Endothelial cell of umbilical vein (primary cell): ENCODE measurements around the gene C1orf35. TPM values are rescaled to one million over a fixed set of nuclear protein-coding genes. Genes with fewer than 3 reads are reported as not detected.
A peak's percentile ranks its signal among the peaks of the same experiment; 100 is the strongest.

Experiments used
- BruUV-seq: library from RNA; stranded (reverse); fragments of 400-500 nt; replicated peaks from 2 replicates; lab custom pipeline; 2021; lab: Mats Ljungman, UMichigan
- CTCF ChIA-PET: fragments of 300-600, 350-600 bp; sonication (Branson Sonifier 250); formaldehyde crosslinking; loops from one replicate; lab custom pipeline; 2021; ENCODE audit warnings: antibody characterized with exemption, inconsistent platforms; lab: Charles Lee
- POLR2A ChIA-PET: fragments of 300-600, 350-600 bp; sonication (Branson Sonifier 250); formaldehyde crosslinking; loops from one replicate; lab custom pipeline; 2021; ENCODE audit warnings: antibody characterized with exemption, inconsistent platforms; lab: Charles Lee
- DNase-seq: peaks from one replicate; pipeline ENCODE4 v3.0.0-alpha.2; 2011; ENCODE audit warnings: low read depth, low spot score
- FAIRE-seq: peaks from 2 replicates; lab custom pipeline; 2011; peaks lifted over from hg19 to GRCh38; lab: Jason Lieb, UNC
- H2AFZ ChIP-seq: 2 replicates; pipeline ENCODE4 v1.6.0; 2012; ENCODE audit warnings: low read depth, low read length, control low read depth, inconsistent platforms
- H3K27ac ChIP-seq: 2 replicates; pipeline ENCODE4 v1.5.1; 2011; ENCODE audit warnings: low read depth, mild to moderate bottlenecking, control low read depth, low read length, moderate library complexity; ENCODE audit not compliant: insufficient read depth
- H3K27me3 ChIP-seq, 2 experiments: 2 replicates each; pipeline versions ENCODE4 v1.6.0 to v1.6.1; 2011; ENCODE audit warnings: low read length in 2 of 2, mixed read lengths in 1 of 2; ENCODE audit not compliant: control insufficient read depth in 2 of 2, insufficient read depth in 2 of 2
- H3K36me3 ChIP-seq, 2 experiments: 2 replicates in 1 of 2; 3 replicates in 1 of 2; pipeline ENCODE4 v1.5.1; 2011; ENCODE audit warnings: low read length in 2 of 2, mild to moderate bottlenecking in 1 of 2, moderate library complexity in 1 of 2; ENCODE audit not compliant: control insufficient read depth in 2 of 2, insufficient read depth in 2 of 2; ENCODE audit errors: extremely low read depth in 1 of 2
- H3K4me1 ChIP-seq: 3 replicates; pipeline ENCODE4 v1.5.1; 2011; ENCODE audit warnings: mild to moderate bottlenecking, low read length; ENCODE audit not compliant: control insufficient read depth, insufficient read depth; ENCODE audit errors: extremely low read depth
- H3K4me2 ChIP-seq: 2 replicates; pipeline ENCODE4 v1.6.1; 2011; ENCODE audit warnings: low read length, control low read depth, mixed read lengths; ENCODE audit not compliant: insufficient read depth
- H3K4me3 ChIP-seq, 3 experiments: fragments of 200-600 bp in 1 of 3; sonication (generic), shearing (Covaris generic) in 1 of 3; replicated peaks in 1 of 3; 2 replicates each; pipeline ENCODE4 v1.5.1; 2011 to 2016; ENCODE audit warnings: control low read depth in 3 of 3, low read length in 3 of 3, mild to moderate bottlenecking in 2 of 3, inconsistent platforms in 1 of 3, low read depth in 1 of 3, moderate library complexity in 1 of 3; ENCODE audit not compliant: insufficient read depth in 1 of 3
- H3K79me2 ChIP-seq: 2 replicates; pipeline ENCODE4 v1.6.0; 2012; ENCODE audit warnings: low read length, inconsistent platforms; ENCODE audit not compliant: control insufficient read depth, insufficient read depth
- H3K9ac ChIP-seq: replicated peaks from 2 replicates; pipeline ENCODE3; 2011; ENCODE audit warnings: low read length, control low read depth; ENCODE audit not compliant: insufficient read depth; ENCODE audit errors: extremely low read depth
- H3K9me1 ChIP-seq: replicated peaks from 3 replicates; pipeline ENCODE4 v1.6.0; 2011; ENCODE audit warnings: mild to moderate bottlenecking, low read length; ENCODE audit not compliant: control insufficient read depth, insufficient read depth; ENCODE audit errors: extremely low read depth
- H3K9me3 ChIP-seq: replicated peaks from 2 replicates; pipeline ENCODE4 v1.5.1; 2012; ENCODE audit warnings: low read length, inconsistent platforms; ENCODE audit not compliant: control insufficient read depth, insufficient read depth
- H4K20me1 ChIP-seq: replicated peaks from 2 replicates; pipeline ENCODE3; 2011; ENCODE audit warnings: mild to moderate bottlenecking, low read length; ENCODE audit not compliant: control insufficient read depth, insufficient read depth; ENCODE audit errors: extremely low read depth
- CTCF ChIP-seq, 2 donors: IDR thresholded peaks; 1 replicate in 1 of 2; 2 replicates in 1 of 2; pipeline ENCODE4 v1.5.1; 2011; ENCODE audit warnings: low read length in 2 of 2, mild to moderate bottlenecking in 2 of 2, moderate library complexity in 2 of 2, control low read depth in 1 of 2, inconsistent platforms in 1 of 2, low read depth in 1 of 2; ENCODE audit not compliant: insufficient read depth in 1 of 2; ENCODE audit errors: extremely low read depth in 1 of 2
- EZH2 ChIP-seq: IDR thresholded peaks from 2 replicates; pipeline ENCODE4 v1.6.1; 2012; ENCODE audit warnings: borderline replicate concordance, low read depth, mild to moderate bottlenecking, moderate library complexity, low read length, inconsistent platforms; ENCODE audit not compliant: severe bottlenecking
- FOS ChIP-seq: IDR thresholded peaks from 2 replicates; pipeline ENCODE4 v1.6.1; 2011; ENCODE audit warnings: mild to moderate bottlenecking, low read length, moderate library complexity, borderline replicate concordance; ENCODE audit not compliant: insufficient read depth
- MAX ChIP-seq: IDR thresholded peaks from 2 replicates; pipeline ENCODE4 v1.6.1; 2011; ENCODE audit not compliant: insufficient read depth, insufficient read length
- POLR2AphosphoS5 ChIP-seq: IDR thresholded peaks from 2 replicates; pipeline ENCODE4 v1.6.1; 2012; ENCODE audit warnings: low read depth, mild to moderate bottlenecking, control low read depth, low read length, moderate library complexity; ENCODE audit not compliant: insufficient read depth
- dilution Hi-C: fragments of 300-500 bp; cut with MboI; formaldehyde crosslinking; loops from one replicate; pipeline ENCODE4 v1.15.0; 2019; ENCODE audit warnings: low sequenced_read_pairs; ENCODE audit not compliant: extremely low pct_ligation_motif_present
- intact Hi-C: fragments of 100-400 bp; cut with micrococcal nuclease; formaldehyde crosslinking; loops from one replicate; pipeline ENCODE4 v1.10.0; 2022
- polyA plus RNA-seq, 4 experiments: library from polyadenylated mRNA; depleted of rRNA in 3 of 4; stranded (reverse) in 3 of 4; unstranded in 1 of 4; fragments of >200 nt; gene quantifications; 2 replicates each; pipeline versions ENCODE4 v1.2.1 to v1.2.3, GENCODE V29; 2011 to 2012; ENCODE audit warnings: missing spikeins in 1 of 4
- total RNA-seq: library from RNA; stranded (reverse); gene quantifications from 2 replicates; pipeline ENCODE4 v1.2.3, GENCODE V29; 2021

The C1orf35 gene
- total and polyA plus RNA-seq, 2 donors (not counting 3 experiments of a cell fraction or from before 2014, with no cell fraction given): 19.9 to 21.7 TPM

GRCh38 chr1:228097333-228098081 is 5.6 kb downstream of the C1orf35 start:
- peaks cover 5% of the 10 kb centered on the region for H3K4me1 ChIP-seq
- no peaks in the 10 kb centered on the region for H3K9me1 ChIP-seq
- DNase-seq: no peak
- peaks cover 4% of the 10 kb centered on the region for H3K9me3 ChIP-seq
- no peak overlapping the region for H2AFZ ChIP-seq
- BruUV-seq: no TSS peak
- no peak overlapping the region for H3K9ac ChIP-seq
- dilution Hi-C loops (no loop called here), intact Hi-C loops (no loop called here)
- no peak for TF ChIP-seq EZH2
- TF ChIP-seq FOS: no peak
- peak; percentile 13 for TF ChIP-seq POLR2AphosphoS5
- no peak for TF ChIP-seq CTCF (IDR thresholded peaks at IDR 0.05; ENCODE audit: extremely low read depth in 1 of 2, insufficient read depth in 1 of 2, low read depth in 1 of 2, low read length in 2 of 2)
- no peak for TF ChIP-seq MAX
- POLR2A ChIA-PET: no interaction called here
- peaks cover 79% of the 10 kb centered on the region for H3K79me2 ChIP-seq
- H3K27me3 ChIP-seq: no peaks in the 10 kb centered on the region
- peaks cover 14% of the 10 kb centered on the region for H4K20me1 ChIP-seq
- H3K4me2 ChIP-seq: no peak overlapping the region
- FAIRE-seq: no peak
- peaks cover 10 to 42% of the 10 kb centered on the region in 2 experiments for H3K36me3 ChIP-seq
- H3K4me3 ChIP-seq: no peak overlapping the region
- CTCF ChIA-PET: interaction anchor here (0.7 kb wide), 1 partner anchor 98 kb away, joined by 3 read pairs; no protein-coding TSS in a partner anchor
- H3K27ac ChIP-seq: no peak overlapping the region
